HepG2 (cell line): ENCODE results near the gene WSCD1.

Experiments used
- EED ChIP-seq: sonication (generic); formaldehyde crosslinking; IDR thresholded peaks from 2 replicates; pipeline ENCODE4 v1.5.0; 2020; ENCODE audit warnings: mild to moderate bottlenecking, missing genetic modification reagents
- EP300 ChIP-seq, 3 experiments: sonication (generic) in 1 of 3; formaldehyde crosslinking in 1 of 3; IDR thresholded peaks; 2 replicates each; pipeline versions ENCODE4 v1.5.1 to v1.6.1; 2011 to 2020; ENCODE audit warnings: low read depth in 2 of 3, low read length in 2 of 3, borderline replicate concordance in 1 of 3, improper control_type of control experiment in 1 of 3, mild to moderate bottlenecking in 1 of 3, missing genetic modification reagents in 1 of 3, moderate library complexity in 1 of 3
- ETS1 ChIP-seq: sonication (generic); formaldehyde crosslinking; IDR thresholded peaks from 2 replicates; pipeline ENCODE4 v1.4.0; 2020; ENCODE audit warnings: missing genetic modification reagents
- HDAC2 ChIP-seq: sonication (generic); formaldehyde crosslinking; IDR thresholded peaks from 2 replicates; pipeline ENCODE4 v1.4.0; 2020; ENCODE audit warnings: missing genetic modification reagents
- JUNB ChIP-seq: sonication (generic); formaldehyde crosslinking; IDR thresholded peaks from 2 replicates; pipeline ENCODE4 v1.8.0; 2022; ENCODE audit warnings: missing genetic modification reagents, mild to moderate bottlenecking, borderline replicate concordance
- MXI1 ChIP-seq: IDR thresholded peaks from 3 replicates; pipeline ENCODE4 v1.6.1; 2012; ENCODE audit warnings: low read depth, low read length, inconsistent platforms, borderline replicate concordance
- PBX2 ChIP-seq: IDR thresholded peaks from 2 replicates; pipeline ENCODE4 v1.6.1; 2016; ENCODE audit warnings: control low read depth
- SETDB1 ChIP-seq: sonication (generic); formaldehyde crosslinking; IDR thresholded peaks from 2 replicates; pipeline ENCODE4 v1.5.1; 2020; ENCODE audit warnings: missing genetic modification reagents, mild to moderate bottlenecking, borderline replicate concordance
- USF2 ChIP-seq, 2 experiments: sonication (generic) in 1 of 2; formaldehyde crosslinking in 1 of 2; IDR thresholded peaks; 2 replicates each; pipeline versions ENCODE4 v1.5.1 to v1.6.1; 2011 to 2020; ENCODE audit warnings: borderline replicate concordance in 1 of 2, low read depth in 1 of 2, low read length in 1 of 2, mild to moderate bottlenecking in 1 of 2, missing genetic modification reagents in 1 of 2, moderate library complexity in 1 of 2

GRCh38 chr17:6080711-6081430 lies 10.7 kb downstream of the WSCD1 start:
- no peak for TF ChIP-seq JUNB (CRISPR knock-in tag)
- no peak for TF ChIP-seq EED (CRISPR knock-in tag)
- no peak for TF ChIP-seq HDAC2 (CRISPR knock-in tag)
- TF ChIP-seq ETS1 (CRISPR knock-in tag), result no peak
- TF ChIP-seq PBX2, result no peak
- TF ChIP-seq MXI1, result no peak
- TF ChIP-seq SETDB1 (CRISPR knock-in tag), result no peak
- no peak for TF ChIP-seq EP300 (IDR thresholded peaks at IDR 0.05; ENCODE audit: low read depth in 2 of 2, low read length in 2 of 2)
- TF ChIP-seq EP300 (CRISPR knock-in tag; IDR thresholded peaks at IDR 0.05; ENCODE audit: borderline replicate concordance), result no peak
- TF ChIP-seq USF2 (IDR thresholded peaks at IDR 0.05; ENCODE audit: low read depth, low read length), result no peak
- no peak for TF ChIP-seq USF2 (CRISPR knock-in tag; IDR thresholded peaks at IDR 0.05; ENCODE audit: borderline replicate concordance)
